OCI-LY1 (cell line): ENCODE measurements around the gene NR3C1.

ENCODE experiments used
- H2AFZ ChIP-seq: fragments of 200-600 bp; sonication (generic), shearing (Covaris generic); 2 replicates; pipeline ENCODE4 v1.6.0; 2014; ENCODE audit warnings: antibody characterized with exemption, mild to moderate bottlenecking, low read length
- H3F3A ChIP-seq: fragments of 200-600 bp; sonication (generic), shearing (Covaris generic); 2 replicates; pipeline ENCODE4 v1.6.0; 2014; ENCODE audit warnings: mild to moderate bottlenecking, antibody characterized with exemption, low read length, moderate library complexity; ENCODE audit not compliant: insufficient read depth
- H3K27ac ChIP-seq: fragments of 200-600 bp; sonication (generic); 2 replicates; pipeline ENCODE4 v1.5.1; 2014; ENCODE audit warnings: low read length, mixed run types, mild to moderate bottlenecking, low read depth; ENCODE audit not compliant: poor library complexity, severe bottlenecking
- H3K27me3 ChIP-seq: fragments of 200-600 bp; sonication (generic); 2 replicates; pipeline ENCODE4 v1.6.0; 2014; ENCODE audit warnings: antibody characterized with exemption, mild to moderate bottlenecking, low read length, moderate library complexity; ENCODE audit not compliant: insufficient read depth
- H3K36me3 ChIP-seq: fragments of 200-600 bp; sonication (generic); 2 replicates; pipeline ENCODE4 v1.6.1; 2014; ENCODE audit warnings: mild to moderate bottlenecking, antibody characterized with exemption, low read length, moderate library complexity, mixed read lengths; ENCODE audit not compliant: insufficient read depth
- H3K4me1 ChIP-seq: fragments of 200-600 bp; sonication (generic); 2 replicates; pipeline ENCODE4 v1.5.1; 2014; ENCODE audit warnings: mild to moderate bottlenecking, low read length, moderate library complexity; ENCODE audit not compliant: insufficient read depth, severe bottlenecking
- H3K4me2 ChIP-seq: fragments of 200-600 bp; sonication (generic), shearing (Covaris generic); 2 replicates; pipeline ENCODE4 v1.6.1; 2014; ENCODE audit warnings: low read length
- H3K4me3 ChIP-seq: fragments of 200-600 bp; sonication (generic); 2 replicates; pipeline ENCODE4 v1.5.1; 2014; ENCODE audit warnings: low read length, low read depth, mild to moderate bottlenecking, mixed read lengths; ENCODE audit not compliant: poor library complexity, severe bottlenecking
- H3K79me2 ChIP-seq: fragments of 200-600 bp; shearing (Covaris generic); 2 replicates; pipeline ENCODE4 v1.6.1; 2016; ENCODE audit warnings: mixed run types, low read length, mixed read lengths; ENCODE audit not compliant: insufficient read depth
- H3K9ac ChIP-seq: fragments of 200-600 bp; sonication (generic), shearing (Covaris generic); 2 replicates; pipeline ENCODE4 v1.6.1; 2014; ENCODE audit warnings: mild to moderate bottlenecking, low read length, mixed read lengths
- H3K9me2 ChIP-seq: fragments of 200-600 bp; sonication (generic), shearing (Covaris generic); 2 replicates; pipeline ENCODE4 v1.6.1; 2014; ENCODE audit warnings: low read depth, mild to moderate bottlenecking, low read length, mixed read lengths
- H3K9me3 ChIP-seq: fragments of 200-600 bp; shearing (Covaris generic); 2 replicates; pipeline ENCODE4 v1.6.1; 2014; ENCODE audit warnings: low read length, mixed read lengths
- H4K20me1 ChIP-seq: fragments of 200-600 bp; sonication (generic), shearing (Covaris generic); 2 replicates; pipeline ENCODE4 v1.6.0; 2016; ENCODE audit warnings: mild to moderate bottlenecking, low read length; ENCODE audit not compliant: insufficient read depth
- CTCF ChIP-seq: fragments of 200-600 bp; sonication (generic), shearing (Covaris generic); IDR thresholded peaks from 2 replicates; pipeline ENCODE4 v1.5.1; 2017; ENCODE audit warnings: mild to moderate bottlenecking, antibody characterized with exemption, low read length, moderate library complexity, mixed read lengths
- EZH2 ChIP-seq: fragments of 200-600 bp; sonication (generic), shearing (Covaris generic); IDR thresholded peaks from 2 replicates; pipeline ENCODE4 v1.8.0; 2017; ENCODE audit warnings: borderline replicate concordance, mixed run types, mild to moderate bottlenecking, antibody characterized with exemption, low read length, moderate library complexity, mixed read lengths

Gene NR3C1

DNA sequence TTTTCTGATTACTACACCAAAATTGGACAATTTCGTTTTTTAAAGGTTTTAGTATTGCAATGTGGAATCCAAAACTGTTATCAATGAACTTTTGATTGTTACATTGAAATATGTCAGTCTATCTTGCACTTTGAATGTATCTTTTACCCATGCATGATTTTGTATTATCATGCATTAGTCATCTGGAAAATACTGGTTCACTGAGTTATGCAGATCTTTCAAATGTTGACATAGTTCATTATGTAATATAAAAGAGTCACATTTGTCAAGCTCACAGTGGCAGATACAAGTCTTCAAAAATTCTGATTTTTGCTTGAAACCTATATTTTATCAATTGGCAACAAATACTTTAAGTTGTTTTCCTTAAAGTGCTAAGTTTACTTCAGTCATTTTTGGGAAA, 85.2 kb downstream of the NR3C1 start:
- Histone ChIP-seq H3K4me3 (no peak overlapping the region), H3K9me2 (no peaks in the 10 kb centered on the region), H3K4me2 (no peak overlapping the region), H3K27ac (no peak overlapping the region), H3K4me1 (peaks cover 39% of the 10 kb centered on the region), H2AFZ (no peak overlapping the region), H3K9me3 (no peaks in the 10 kb centered on the region), H4K20me1 (no peaks in the 10 kb centered on the region), H3K79me2 (peaks cover 97% of the 10 kb centered on the region), H3K27me3 (no peaks in the 10 kb centered on the region), H3K36me3 (peaks cover 46% of the 10 kb centered on the region), H3K9ac (no peak overlapping the region), H3F3A (no peaks in the 10 kb centered on the region)
- TF ChIP-seq CTCF, result no peak
- TF ChIP-seq EZH2, result no peak

DNA sequence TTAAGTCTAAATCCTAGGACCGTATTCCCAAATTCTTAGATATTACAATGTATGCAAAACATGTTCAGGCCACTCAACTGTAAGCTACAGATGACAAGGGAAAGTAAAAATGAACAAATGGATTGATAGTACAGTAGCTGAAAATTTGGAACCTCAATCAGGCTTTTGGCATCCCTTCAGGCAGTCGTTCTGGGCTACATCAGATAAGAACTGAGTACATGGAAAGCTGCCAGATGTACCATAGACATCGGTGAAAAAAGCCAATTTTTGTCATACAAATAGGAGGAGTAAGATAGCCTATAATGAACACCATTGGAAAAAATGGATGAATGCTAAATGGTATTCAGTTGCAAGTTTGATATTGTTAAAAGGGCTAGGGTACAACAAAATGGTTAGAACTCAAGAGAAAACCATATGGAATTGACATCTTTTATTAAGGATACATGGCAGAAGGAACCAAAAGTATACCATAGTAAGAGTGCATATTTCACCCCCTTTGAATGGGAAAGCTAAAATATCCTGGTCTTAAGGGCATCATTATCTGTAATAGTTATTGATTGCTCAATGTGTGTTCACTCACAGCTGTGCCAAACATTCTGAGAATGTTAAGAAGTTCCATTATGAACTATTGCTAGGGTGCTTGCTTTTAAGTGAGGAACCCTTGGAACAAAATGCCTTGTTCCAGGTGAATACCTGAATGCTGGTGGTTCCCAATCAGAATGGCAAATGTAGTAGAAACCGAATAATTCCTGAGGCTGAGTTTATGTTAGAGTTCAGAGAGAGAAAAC, 86.4 kb downstream of the NR3C1 start:
- Histone ChIP-seq H3K9ac (no peak overlapping the region), H3K27me3 (no peaks in the 10 kb centered on the region), H3K27ac (no peak overlapping the region), H3K4me1 (peaks cover 35% of the 10 kb centered on the region), H3K36me3 (peaks cover 46% of the 10 kb centered on the region), H3K9me3 (no peaks in the 10 kb centered on the region), H2AFZ (no peak overlapping the region), H4K20me1 (no peaks in the 10 kb centered on the region), H3K79me2 (peaks cover 91% of the 10 kb centered on the region), H3F3A (no peaks in the 10 kb centered on the region), H3K4me3 (no peak overlapping the region), H3K4me2 (no peak overlapping the region), H3K9me2 (no peaks in the 10 kb centered on the region)
- no peak for TF ChIP-seq CTCF
- no peak for TF ChIP-seq EZH2

DNA sequence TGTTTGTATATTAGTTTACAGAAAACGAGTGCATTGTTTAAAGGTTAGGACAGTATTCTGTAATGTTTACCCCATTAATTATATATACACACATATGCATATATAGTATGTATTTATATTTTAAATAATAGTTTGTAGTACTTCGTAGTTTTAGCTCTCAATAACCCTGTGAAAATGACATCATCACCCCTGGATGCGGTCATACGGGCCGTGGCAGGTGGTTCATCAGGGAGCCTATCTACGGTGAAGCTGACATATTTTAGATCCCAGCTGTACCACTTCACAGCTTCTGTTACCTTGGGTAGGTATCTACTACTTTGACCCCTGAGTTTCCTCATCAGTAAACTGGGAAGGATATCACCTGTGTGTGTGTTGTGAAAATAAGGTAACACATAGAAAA, 87.1 kb downstream of the NR3C1 start:
- TF ChIP-seq EZH2, result no peak
- TF ChIP-seq CTCF, result no peak
- H3K36me3 ChIP-seq, result peaks cover 52% of the 10 kb centered on the region
- H4K20me1 ChIP-seq, result no peaks in the 10 kb centered on the region
- H2AFZ ChIP-seq, result no peak overlapping the region
- no peaks in the 10 kb centered on the region for H3K9me2 ChIP-seq
- no peak overlapping the region for H3K4me2 ChIP-seq
- no peak overlapping the region for H3K27ac ChIP-seq
- no peaks in the 10 kb centered on the region for H3F3A ChIP-seq
- H3K4me3 ChIP-seq, result no peak overlapping the region
- H3K9ac ChIP-seq, result no peak overlapping the region
- peaks cover 35% of the 10 kb centered on the region for H3K4me1 ChIP-seq
- peaks cover 84% of the 10 kb centered on the region for H3K79me2 ChIP-seq
- H3K27me3 ChIP-seq, result no peaks in the 10 kb centered on the region
- no peaks in the 10 kb centered on the region for H3K9me3 ChIP-seq
